Measurements from ENCODE around the gene RBP7.
"Not testable (repeated sequence)": the region's sequence is repeated elsewhere in the genome, so short reads cannot be mapped to it uniquely, and the experiment has no call there.

The RBP7 gene

GRCh38 chr1:9996624-9997582 lies at the start of gene RBP7:
Gene RBP7, plus strand, starts transcription at chr1:9997228. Its CDS starts 31 bp downstream, at chr1:9997259.
- DNase-seq (ENCODE audit: low read depth): no peak

GRCh38 chr1:9957726-9958125 lies 39.3 kb upstream of the RBP7 start:
- no peak for DNase-seq (ENCODE audit: low read depth)

- no peak for DNase-seq (ENCODE audit: low read depth)
Observed at GRCh38 chr1:9960011-9960410, 37.0 kb upstream of the RBP7 start.

- DNase-seq (ENCODE audit: low read depth): no peak
Observed at GRCh38 chr1:9960706-9961562, 36.1 kb upstream of the RBP7 start.

GRCh38 chr1:9984253-9984652 lies 12.8 kb upstream of the RBP7 start:
- DNase-seq (ENCODE audit: low read depth): no peak

- no peak for DNase-seq (ENCODE audit: low read depth)
Observed at GRCh38 chr1:9985001-9985400, 12.0 kb upstream of the RBP7 start.

GRCh38 chr1:9989773-9990172 lies 7.3 kb upstream of the RBP7 start:
- DNase-seq (ENCODE audit: low read depth): no peak

- DNase-seq (ENCODE audit: low read depth): no peak
Observed at GRCh38 chr1:9990944-9991343, 6.1 kb upstream of the RBP7 start.

- DNase-seq (ENCODE audit: low read depth): no peak
Observed at GRCh38 chr1:9992910-9993309, 4.1 kb upstream of the RBP7 start.

GRCh38 chr1:9993561-9994075 lies 3.4 kb upstream of the RBP7 start:
- DNase-seq (ENCODE audit: low read depth): no peak

GRCh38 chr1:10001016-10001665 lies 4.1 kb downstream of the RBP7 start:
- DNase-seq (ENCODE audit: low read depth): no peak

GRCh38 chr1:10005248-10005647 lies 8.2 kb downstream of the RBP7 start:
- not testable (repeated sequence) for DNase-seq (ENCODE audit: low read depth)

GRCh38 chr1:10007169-10007568 lies 10.1 kb downstream of the RBP7 start:
- no peak for DNase-seq (ENCODE audit: low read depth)

GRCh38 chr1:10014016-10014415 lies 17.0 kb downstream of the RBP7 start:
- no peak for DNase-seq (ENCODE audit: low read depth)

GRCh38 chr1:10019561-10019960 lies 22.5 kb downstream of the RBP7 start:
- no peak for DNase-seq (ENCODE audit: low read depth)

- no peak for DNase-seq (ENCODE audit: low read depth)
Observed at GRCh38 chr1:10020086-10020485, 23.1 kb downstream of the RBP7 start.

GRCh38 chr1:10020678-10021077 lies 23.6 kb downstream of the RBP7 start:
- DNase-seq (ENCODE audit: low read depth): not testable (repeated sequence)

GRCh38 chr1:10021992-10022391 lies 25.0 kb downstream of the RBP7 start:
- not testable (repeated sequence) for DNase-seq (ENCODE audit: low read depth)

GRCh38 chr1:10022656-10023055 lies 25.6 kb downstream of the RBP7 start:
- DNase-seq (ENCODE audit: low read depth): no peak

GRCh38 chr1:10025354-10025753 lies 28.3 kb downstream of the RBP7 start:
- DNase-seq (ENCODE audit: low read depth): no peak

GRCh38 chr1:10027027-10027426 lies 30.0 kb downstream of the RBP7 start:
- no peak for DNase-seq (ENCODE audit: low read depth)

- not testable (repeated sequence) for DNase-seq (ENCODE audit: low read depth)
Observed at GRCh38 chr1:10028956-10029500, 32.0 kb downstream of the RBP7 start.

Measured in activated T-helper 1 cell treated with Interleukin-2 at 50 U/mL for 16 hours (primary cell).